ENCODE data around the gene CELF5.

- TF ChIP-seq POLR2A (IDR thresholded peaks at IDR 0.05; ENCODE audit: borderline replicate concordance, extremely low read depth, insufficient read depth, insufficient read length) (no peak), POLR2AphosphoS5 (IDR thresholded peaks at IDR 0.05; ENCODE audit: low read depth, low read length) (no peak)
Observed at GRCh38 chr19:3234800-3235199, 10.3 kb downstream of the CELF5 start.

Measured in HCT116 (cell line).